GM12878 (cell line): ENCODE measurements around the gene SSNA1. TPM values are rescaled to one million over a fixed set of nuclear protein-coding genes. Genes with fewer than 3 reads are reported as not detected.

Source experiments
- BCL11A ChIP-seq: IDR thresholded peaks from 2 replicates; pipeline ENCODE4 v1.6.1; 2011; ENCODE audit warnings: low read depth, low read length
- CEBPB ChIP-seq, 2 experiments: fragments of 150-350 bp in 1 of 2; IDR thresholded peaks; 2 replicates each; pipeline ENCODE4 v1.6.1; 2012 to 2014; ENCODE audit warnings: low read depth in 2 of 2, low read length in 2 of 2, borderline replicate concordance in 1 of 2, inconsistent platforms in 1 of 2
- CHD1 ChIP-seq: IDR thresholded peaks from 2 replicates; pipeline ENCODE4 v1.6.1; 2012; ENCODE audit warnings: low read depth, low read length, improper control_type of control experiment
- CUX1 ChIP-seq: IDR thresholded peaks from 2 replicates; pipeline ENCODE4 v1.6.1; 2012; ENCODE audit warnings: improper control_type of control experiment, low read depth, low read length; ENCODE audit not compliant: insufficient replicate concordance
- E2F4 ChIP-seq: IDR thresholded peaks from 2 replicates; pipeline ENCODE4 v1.6.1; 2012; ENCODE audit warnings: low read depth, low read length, improper control_type of control experiment
- EGR1 ChIP-seq, 2 experiments: IDR thresholded peaks; 1 replicate in 1 of 2; 2 replicates in 1 of 2; pipeline ENCODE4 v1.6.1; 2011 to 2012; ENCODE audit warnings: low read depth in 2 of 2, low read length in 2 of 2, borderline replicate concordance in 1 of 2, mild to moderate bottlenecking in 1 of 2, moderate library complexity in 1 of 2
- ELK1 ChIP-seq: IDR thresholded peaks from 2 replicates; pipeline ENCODE4 v1.6.1; 2012; ENCODE audit warnings: low read depth, low read length, improper control_type of control experiment
- HDAC2 ChIP-seq: fragments of 200-600 bp; sonication (generic); IDR thresholded peaks from 2 replicates; pipeline ENCODE4 v1.6.1; 2017
- MTA3 ChIP-seq: IDR thresholded peaks from 2 replicates; pipeline ENCODE4 v1.6.1; 2012; ENCODE audit warnings: low read length, inconsistent platforms, borderline replicate concordance
- SIN3A ChIP-seq: IDR thresholded peaks from 2 replicates; pipeline ENCODE4 v1.6.1; 2012; ENCODE audit warnings: low read depth, low read length, improper control_type of control experiment
- SMAD1 ChIP-seq: fragments of 450-650 bp; IDR thresholded peaks from 2 replicates; pipeline ENCODE4 v1.6.1; 2018; ENCODE audit warnings: mild to moderate bottlenecking, low read depth; ENCODE audit not compliant: partially characterized antibody
- SP1 ChIP-seq: IDR thresholded peaks from one replicate; pipeline ENCODE4 v1.6.1; 2011; ENCODE audit warnings: low read depth, low read length
- TBL1XR1 ChIP-seq: IDR thresholded peaks from 2 replicates; pipeline ENCODE4 v1.6.1; 2012; ENCODE audit warnings: low read depth, low read length, improper control_type of control experiment
- WRNIP1 ChIP-seq: IDR thresholded peaks from 2 replicates; pipeline ENCODE4 v1.6.1; 2011; ENCODE audit warnings: low read depth, low read length, improper control_type of control experiment, borderline replicate concordance
- YY1 ChIP-seq: IDR thresholded peaks from 2 replicates; pipeline ENCODE4 v1.6.1; 2011; ENCODE audit warnings: low read depth, mild to moderate bottlenecking, low read length
- ZNF274 ChIP-seq: IDR thresholded peaks from one replicate; pipeline ENCODE4 v1.8.0; 2011; ENCODE audit not compliant: insufficient read length, insufficient read depth
- ZNF592 ChIP-seq: fragments of 450-650 bp; IDR thresholded peaks from 2 replicates; pipeline ENCODE4 v1.6.1; 2017; ENCODE audit warnings: mild to moderate bottlenecking, moderate library complexity
- ZZZ3 ChIP-seq: IDR thresholded peaks from 2 replicates; pipeline ENCODE4 v1.6.1; 2011; ENCODE audit warnings: low read depth; ENCODE audit not compliant: control insufficient read depth, insufficient read length
- polyA plus RNA-seq, 11 experiments: library from polyadenylated mRNA; depleted of rRNA in 4 of 11; unstranded in 6 of 11; stranded (reverse) in 5 of 11; fragments of >200 nt; fragmentation: Nextera tagmentation in 4 of 11; fragmentation: Illumina TruSeq in 1 of 11; extraction: Ambion mirVana in 4 of 11; extraction: Trizol in 1 of 11; gene quantifications; 1 replicate in 1 of 11; 2 replicates in 10 of 11; pipeline versions ENCODE4 v1.2.1 to v1.2.3, GENCODE V29; 2011 to 2016; ENCODE audit warnings: inconsistent platforms in 2 of 11, missing spikeins in 2 of 11, low read depth in 1 of 11
- total RNA-seq, 4 experiments: library from RNA; depleted of rRNA in 3 of 4; stranded (reverse); fragments of >200 nt in 3 of 4; fragmentation: Illumina TruSeq in 1 of 4; extraction: Trizol in 1 of 4; gene quantifications; 2 replicates each; pipeline versions ENCODE4 v1.2.1 to v1.2.3, GENCODE V29; 2013 to 2021

The SSNA1 gene
- total and polyA plus RNA-seq, 10 of the 15 experiments (the other 5 are each of a cell fraction or from before 2014, with no cell fraction given) = 0.63 to 139 (median 78.0) TPM

DNA sequence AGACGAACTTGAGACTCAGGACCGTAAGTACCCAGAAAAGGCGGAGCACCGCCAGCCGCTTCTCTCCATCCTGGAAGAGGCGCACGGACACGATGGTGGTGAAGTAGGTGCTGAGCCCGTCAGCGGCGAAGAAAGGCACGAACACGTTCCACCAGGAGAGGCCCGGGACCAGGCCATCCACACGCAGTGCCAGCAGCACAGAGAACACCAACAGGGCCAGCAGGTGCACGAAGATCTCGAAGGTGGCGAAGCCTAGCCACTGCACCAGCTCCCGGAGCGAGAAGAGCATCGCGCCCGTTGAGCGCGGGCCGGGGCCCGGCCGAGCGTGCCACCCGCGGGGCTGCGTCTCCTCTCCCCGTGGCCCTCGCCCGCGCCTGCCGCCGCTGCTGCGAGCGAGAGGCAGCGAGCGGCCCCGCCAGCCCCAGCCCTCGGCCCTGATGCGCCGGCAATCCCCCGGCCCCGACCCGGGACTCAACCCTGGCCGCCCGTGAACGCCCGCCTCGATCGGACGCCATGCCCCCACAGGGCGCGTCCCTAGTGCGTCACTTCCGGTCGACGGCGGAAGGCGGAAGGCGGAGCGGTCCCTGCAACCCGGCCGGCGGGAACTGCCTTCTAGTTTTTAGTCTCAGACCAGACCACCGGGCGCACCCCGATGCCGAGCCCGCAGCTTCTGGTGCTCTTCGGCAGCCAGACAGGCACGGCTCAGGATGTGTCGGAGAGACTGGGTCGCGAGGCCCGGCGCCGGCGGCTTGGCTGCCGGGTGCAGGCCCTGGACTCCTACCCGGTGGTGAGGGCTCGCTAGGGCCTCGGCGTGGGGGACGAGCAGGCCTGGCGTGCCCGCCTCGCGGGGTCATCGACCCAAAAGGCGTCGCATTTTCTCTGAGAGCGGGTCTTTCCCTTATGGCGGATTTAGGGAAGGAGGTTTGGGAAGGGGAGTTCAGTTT lies 16.9 kb downstream of the SSNA1 start, which contains the start of the genes NDOR1 and TMEM203 (continued):
- TF ChIP-seq ELK1 (peak; percentile 94), SIN3A (peak; percentile 95), BCL11A (no peak), SMAD1 (no peak), ZNF592 (no peak; the same call in 1 of the 2 replicates), HDAC2 (no peak), E2F4 (peak; percentile 88), WRNIP1 (no peak), ZZZ3 (no peak), CEBPB (IDR thresholded peaks at IDR 0.05; ENCODE audit: borderline replicate concordance in 1 of 2, low read depth in 2 of 2, low read length in 2 of 2) (no peak), ZNF274 (no peak), YY1 (peak; percentile 97), SP1 (peak; percentile 56), CUX1 (no peak), CHD1 (no peak), TBL1XR1 (no peak), EGR1 (IDR thresholded peaks at IDR 0.05; ENCODE audit: borderline replicate concordance in 1 of 2, low read depth in 2 of 2, low read length in 2 of 2) (no peak; a peak in 1 of 3 replicates), MTA3 (no peak)
